PC-3 (cell line): ENCODE measurements around the gene CABP1. TPM values are rescaled to one million over a fixed set of nuclear protein-coding genes. Genes with fewer than 3 reads are reported as not detected.

Experiments used
- ATAC-seq: fragments of 200-7000 bp; cut with Tn5 transposase; 2 replicates; pipeline ENCODE4 v1.9.1; 2020; ENCODE audit warnings: mild to moderate bottlenecking, moderate library complexity
- BruUV-seq: library from RNA; stranded (reverse); fragments of 400-500 nt; replicated peaks from 2 replicates; lab custom pipeline; 2021; lab: Mats Ljungman, UMichigan
- CTCF ChIA-PET: fragments of 300-600 bp; sonication (Branson Sonifier 250); formaldehyde crosslinking; loops from one replicate; lab custom pipeline; 2022; ENCODE audit warnings: antibody characterized with exemption; lab: Charles Lee
- POLR2A ChIA-PET: fragments of 300-600 bp; sonication (Branson Sonifier 250); formaldehyde crosslinking; loops from one replicate; lab custom pipeline; 2022; ENCODE audit warnings: antibody characterized with exemption; ENCODE audit not compliant: unreplicated experiment; lab: Charles Lee
- DNase-seq: peaks from one replicate; pipeline ENCODE4 v3.0.0-alpha.2; 2015
- H2AFZ ChIP-seq: fragments of 300-600 bp; sonication (generic); 2 replicates; pipeline ENCODE4 v1.6.0; 2016; ENCODE audit warnings: antibody characterized with exemption, low read length
- H3F3A ChIP-seq: fragments of 300-600 bp; sonication (generic); one replicate; pipeline ENCODE4 v1.6.0; 2017; ENCODE audit warnings: antibody characterized with exemption, low read length, control low read depth, mild to moderate bottlenecking; ENCODE audit not compliant: unreplicated experiment
- H3K27ac ChIP-seq: fragments of 300-600 bp; sonication (generic); 2 replicates; pipeline ENCODE4 v1.5.1; 2016; ENCODE audit warnings: mild to moderate bottlenecking, low read length
- H3K27me3 ChIP-seq: fragments of 300-600 bp; sonication (generic); 2 replicates; pipeline ENCODE4 v1.6.1; 2016; ENCODE audit warnings: low read length, mixed read lengths
- H3K36me3 ChIP-seq: fragments of 300-600 bp; sonication (generic); 2 replicates; pipeline ENCODE4 v1.6.1; 2016; ENCODE audit warnings: low read depth, mixed run types, low read length, mixed read lengths
- H3K4me1 ChIP-seq: fragments of 300-600 bp; sonication (generic); 2 replicates; pipeline ENCODE4 v1.5.1; 2016; ENCODE audit warnings: low read length; ENCODE audit not compliant: insufficient read depth
- H3K4me2 ChIP-seq: fragments of 300-600 bp; sonication (generic); 2 replicates; pipeline ENCODE4 v1.6.0; 2016; ENCODE audit warnings: low read length
- H3K4me3 ChIP-seq: fragments of 300-600 bp; sonication (generic); 2 replicates; pipeline ENCODE4 v1.5.1; 2016; ENCODE audit warnings: mild to moderate bottlenecking, low read length, mixed read lengths
- H3K79me2 ChIP-seq: fragments of 300-600 bp; sonication (generic); 2 replicates; pipeline ENCODE4 v1.6.1; 2017; ENCODE audit warnings: low read length, mixed read lengths
- H3K9ac ChIP-seq: fragments of 300-600 bp; sonication (generic); 2 replicates; pipeline ENCODE4 v1.6.0; 2016; ENCODE audit warnings: mild to moderate bottlenecking, low read length
- H3K9me2 ChIP-seq: fragments of 300-600 bp; sonication (generic); replicated peaks from 2 replicates; pipeline ENCODE4 v1.6.1; 2016; ENCODE audit warnings: mixed run types, low read length, mixed read lengths
- H3K9me3 ChIP-seq: fragments of 300-600 bp; sonication (generic); 2 replicates; pipeline ENCODE4 v1.6.1; 2016; ENCODE audit warnings: low read length, mixed read lengths
- H4K20me1 ChIP-seq: fragments of 300-600 bp; sonication (generic); 2 replicates; pipeline ENCODE4 v1.6.1; 2016; ENCODE audit warnings: low read length, mixed read lengths
- EZH2 ChIP-seq: fragments of 300-600 bp; sonication (generic); IDR thresholded peaks from one replicate; pipeline ENCODE4 v1.6.1; 2017; ENCODE audit warnings: antibody characterized with exemption, mild to moderate bottlenecking, low read length; ENCODE audit not compliant: unreplicated experiment
- EZH2phosphoT487 ChIP-seq: fragments of 300-600 bp; sonication (generic); IDR thresholded peaks from 2 replicates; pipeline ENCODE4 v1.6.1; 2018; ENCODE audit warnings: mild to moderate bottlenecking, antibody characterized with exemption, low read length, borderline replicate concordance
- intact Hi-C: fragments of 100-400 bp; cut with micrococcal nuclease; formaldehyde crosslinking; loops from 2 replicates; pipeline ENCODE4 v1.9.0; 2023
- total RNA-seq: library from RNA; depleted of rRNA; stranded (reverse); fragments of >200 nt; gene quantifications from 2 replicates; pipeline ENCODE4 v1.2.3, GENCODE V29; 2014
- TF ChIP-seq, protein P1 (sequence below): fragments of 300-600 bp; sonication (generic); conservative IDR thresholded peaks from 2 replicates; pipeline ENCODE4 v1.5.1; 2017; ENCODE audit warnings: antibody characterized with exemption, low read depth, mild to moderate bottlenecking, low read length

The CABP1 gene
- total RNA-seq, 1 experiment from 2014 or later = not detected

- TF ChIP-seq, protein P1, sequence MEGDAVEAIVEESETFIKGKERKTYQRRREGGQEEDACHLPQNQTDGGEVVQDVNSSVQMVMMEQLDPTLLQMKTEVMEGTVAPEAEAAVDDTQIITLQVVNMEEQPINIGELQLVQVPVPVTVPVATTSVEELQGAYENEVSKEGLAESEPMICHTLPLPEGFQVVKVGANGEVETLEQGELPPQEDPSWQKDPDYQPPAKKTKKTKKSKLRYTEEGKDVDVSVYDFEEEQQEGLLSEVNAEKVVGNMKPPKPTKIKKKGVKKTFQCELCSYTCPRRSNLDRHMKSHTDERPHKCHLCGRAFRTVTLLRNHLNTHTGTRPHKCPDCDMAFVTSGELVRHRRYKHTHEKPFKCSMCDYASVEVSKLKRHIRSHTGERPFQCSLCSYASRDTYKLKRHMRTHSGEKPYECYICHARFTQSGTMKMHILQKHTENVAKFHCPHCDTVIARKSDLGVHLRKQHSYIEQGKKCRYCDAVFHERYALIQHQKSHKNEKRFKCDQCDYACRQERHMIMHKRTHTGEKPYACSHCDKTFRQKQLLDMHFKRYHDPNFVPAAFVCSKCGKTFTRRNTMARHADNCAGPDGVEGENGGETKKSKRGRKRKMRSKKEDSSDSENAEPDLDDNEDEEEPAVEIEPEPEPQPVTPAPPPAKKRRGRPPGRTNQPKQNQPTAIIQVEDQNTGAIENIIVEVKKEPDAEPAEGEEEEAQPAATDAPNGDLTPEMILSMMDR = peak; percentile 35; the same call in 1 of the 2 replicates
- TF ChIP-seq EZH2phosphoT487 (no peak), EZH2 (no peak)
- no TSS peak for BruUV-seq
- POLR2A ChIA-PET = no interaction called here
- Histone ChIP-seq H2AFZ (no peak overlapping the region), H3K36me3 (no peaks in the 10 kb centered on the region), H3K9me2 (no peaks in the 10 kb centered on the region), H3K4me3 (no peak overlapping the region), H3K9me3 (no peaks in the 10 kb centered on the region), H3K27ac (no peak overlapping the region), H3K4me1 (peaks cover 5% of the 10 kb centered on the region), H3F3A (no peaks in the 10 kb centered on the region), H4K20me1 (no peaks in the 10 kb centered on the region), H3K9ac (no peak overlapping the region), H3K27me3 (no peaks in the 10 kb centered on the region), H3K4me2 (no peak overlapping the region), H3K79me2 (no peaks in the 10 kb centered on the region)
- intact Hi-C loops = no loop called here
- no peak for ATAC-seq
- CTCF ChIA-PET = no interaction called here
- no peak for DNase-seq
Measured at GRCh38 chr12:120625557-120626419, 14.6 kb upstream of the CABP1 start.

DNA sequence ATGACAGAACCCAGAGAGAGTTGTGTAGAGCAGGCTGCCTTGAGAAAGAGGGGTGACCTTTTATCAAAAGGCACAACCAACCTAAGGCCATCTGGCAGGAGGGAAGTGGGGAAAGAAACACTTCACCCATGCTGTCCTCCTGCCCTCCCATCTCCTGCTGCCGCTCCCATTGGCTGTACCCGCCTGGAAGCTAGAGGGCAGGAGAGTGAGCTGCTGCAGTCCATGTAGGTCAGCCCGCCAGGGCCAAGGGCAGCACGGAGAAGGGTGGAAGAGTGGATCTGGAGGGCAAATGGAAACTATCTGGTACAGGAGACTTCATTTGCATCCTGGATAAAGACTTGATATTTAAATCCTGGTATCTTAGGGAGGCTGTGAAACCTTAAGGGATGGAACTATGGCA is 11.5 kb upstream of the CABP1 start:
- Histone ChIP-seq H3K27ac (no peak overlapping the region), H3K9me2 (no peaks in the 10 kb centered on the region), H3K27me3 (no peaks in the 10 kb centered on the region; the same call in 1 of the 2 replicates), H3K9ac (no peak overlapping the region), H3K36me3 (no peaks in the 10 kb centered on the region), H3K4me2 (no peak overlapping the region), H3K4me1 (no peaks in the 10 kb centered on the region), H2AFZ (no peak overlapping the region), H4K20me1 (no peaks in the 10 kb centered on the region), H3F3A (no peaks in the 10 kb centered on the region), H3K79me2 (no peaks in the 10 kb centered on the region), H3K9me3 (no peaks in the 10 kb centered on the region), H3K4me3 (no peak overlapping the region)
- peak; percentile 68 for ATAC-seq
- CTCF ChIA-PET = no interaction called here
- BruUV-seq = no TSS peak
- intact Hi-C loops = no loop called here
- no peak for DNase-seq
- POLR2A ChIA-PET = no interaction called here
- TF ChIP-seq, protein P1 = peak; percentile 23; the same call in 1 of the 2 replicates
- TF ChIP-seq EZH2 = no peak
- no peak for TF ChIP-seq EZH2phosphoT487
